HG03469 (cell line): Measurements from ENCODE around the gene OR2A1.
"Not testable (repeated sequence)": the region's sequence is repeated elsewhere in the genome, so short reads cannot be mapped to it uniquely, and the experiment has no call there.

Source experiments
- ATAC-seq: cut with Tn5 transposase; IDR thresholded peaks from one replicate; pipeline ENCODE4 v1.9.1; 2021; ENCODE audit warnings: mild to moderate bottlenecking, moderate library complexity, moderate number of reproducible peaks; ENCODE audit not compliant: unreplicated experiment

The OR2A1 gene

GRCh38 chr7:144323359-144323758 is 11.1 kb downstream of the OR2A1 start:
- not testable (repeated sequence) for ATAC-seq

DNA sequence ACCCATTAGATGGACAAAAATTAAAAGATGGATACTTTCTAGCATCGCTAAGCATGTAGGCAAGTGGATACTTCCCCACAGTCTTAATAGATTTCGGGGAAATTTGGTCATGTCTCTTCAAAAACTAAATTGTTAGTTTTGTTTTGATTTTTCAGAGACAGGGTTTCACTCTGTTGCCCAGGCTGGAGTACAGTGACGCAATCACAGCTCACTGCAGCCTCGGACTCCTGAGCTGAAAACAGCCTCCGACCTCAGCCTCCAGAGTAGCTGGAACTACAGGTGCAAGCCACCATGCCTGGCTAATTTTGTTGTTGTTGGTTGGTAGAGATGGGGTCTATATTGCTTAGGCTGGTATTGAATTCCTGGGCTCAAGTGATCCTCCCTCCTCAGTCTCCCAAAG is 13.6 kb downstream of the OR2A1 start:
- not testable (repeated sequence) for ATAC-seq

- not testable (repeated sequence) for ATAC-seq
Measured at GRCh38 chr7:144330044-144330443, 17.8 kb downstream of the OR2A1 start.

DNA sequence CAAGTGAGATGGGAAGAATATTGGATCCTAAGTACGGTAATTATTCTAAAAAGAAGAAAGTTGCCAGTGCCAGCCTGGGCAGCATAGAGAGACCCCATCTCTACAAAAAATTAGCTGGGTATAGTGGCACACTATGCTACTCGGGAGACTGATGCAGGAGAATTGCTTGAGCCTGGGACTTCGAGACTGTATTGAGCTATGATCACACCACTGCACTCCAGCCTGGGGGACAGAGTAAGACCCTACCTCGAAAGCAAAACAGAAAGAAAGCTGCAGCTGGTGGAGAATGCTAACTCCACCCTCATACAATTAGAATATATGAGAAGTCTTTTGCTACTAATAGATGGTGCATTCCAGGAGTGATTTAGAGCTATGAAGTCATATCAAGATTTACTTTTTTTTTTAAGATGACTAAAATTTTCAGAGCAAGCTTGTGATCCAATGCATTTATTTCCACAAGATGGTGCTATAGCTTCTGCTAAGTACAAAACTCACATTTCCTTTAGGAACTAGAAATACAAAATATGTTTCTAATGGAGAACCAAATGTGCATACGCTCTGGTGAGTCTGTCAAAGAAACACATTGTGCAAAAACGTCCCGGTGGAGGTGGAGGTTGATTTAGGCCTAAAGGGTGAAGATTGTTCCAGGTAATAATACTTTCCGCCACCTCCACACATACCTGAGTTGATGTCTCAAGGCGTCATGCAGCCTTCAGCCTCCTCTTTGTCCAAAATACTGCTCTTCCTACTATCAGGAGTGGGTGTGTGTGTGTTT is 19.2 kb downstream of the OR2A1 start:
- ATAC-seq: peak; percentile 40

GRCh38 chr7:144331996-144332288 is 19.7 kb downstream of the OR2A1 start:
- not testable (repeated sequence) for ATAC-seq

DNA sequence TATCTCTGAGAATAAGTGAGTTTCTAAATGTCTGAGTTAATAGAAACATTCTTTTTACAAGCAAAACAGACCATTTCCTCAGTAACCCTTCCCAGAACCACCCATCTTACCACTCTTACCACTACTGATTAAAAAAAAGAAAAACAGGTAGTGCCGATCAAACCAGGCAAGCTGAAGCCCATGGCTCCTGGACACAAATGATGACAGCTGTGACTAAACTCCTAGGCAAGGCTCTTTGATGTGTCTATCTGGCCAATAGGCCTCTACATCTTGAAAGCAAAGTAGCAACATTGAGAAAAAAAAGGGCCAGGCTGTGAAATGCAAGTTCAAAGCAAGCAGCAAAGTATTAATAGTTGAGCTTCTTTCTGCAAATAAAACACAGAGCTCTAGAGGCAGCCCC is 36.4 kb downstream of the OR2A1 start:
- ATAC-seq: peak; percentile 29

DNA sequence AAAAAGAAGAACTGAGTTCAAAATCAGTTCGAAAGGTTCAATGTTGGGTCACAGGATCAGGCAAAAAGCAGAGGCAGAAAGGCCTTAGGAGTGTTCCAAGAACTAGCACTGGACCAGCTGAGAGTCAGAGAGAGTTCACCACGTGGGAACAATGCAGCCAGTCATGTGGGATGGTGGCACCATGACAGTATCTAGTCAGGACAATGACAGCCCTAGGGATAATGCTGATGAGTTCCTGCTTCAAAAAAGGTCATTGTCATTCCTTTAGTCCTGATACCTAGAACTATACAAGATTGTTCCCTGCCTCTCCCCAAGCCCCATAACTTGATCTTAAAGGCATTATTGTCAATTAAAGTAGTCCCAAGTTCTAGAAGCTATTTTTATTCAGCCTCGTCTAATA is 39.4 kb downstream of the OR2A1 start:
- ATAC-seq: not testable (repeated sequence)

DNA sequence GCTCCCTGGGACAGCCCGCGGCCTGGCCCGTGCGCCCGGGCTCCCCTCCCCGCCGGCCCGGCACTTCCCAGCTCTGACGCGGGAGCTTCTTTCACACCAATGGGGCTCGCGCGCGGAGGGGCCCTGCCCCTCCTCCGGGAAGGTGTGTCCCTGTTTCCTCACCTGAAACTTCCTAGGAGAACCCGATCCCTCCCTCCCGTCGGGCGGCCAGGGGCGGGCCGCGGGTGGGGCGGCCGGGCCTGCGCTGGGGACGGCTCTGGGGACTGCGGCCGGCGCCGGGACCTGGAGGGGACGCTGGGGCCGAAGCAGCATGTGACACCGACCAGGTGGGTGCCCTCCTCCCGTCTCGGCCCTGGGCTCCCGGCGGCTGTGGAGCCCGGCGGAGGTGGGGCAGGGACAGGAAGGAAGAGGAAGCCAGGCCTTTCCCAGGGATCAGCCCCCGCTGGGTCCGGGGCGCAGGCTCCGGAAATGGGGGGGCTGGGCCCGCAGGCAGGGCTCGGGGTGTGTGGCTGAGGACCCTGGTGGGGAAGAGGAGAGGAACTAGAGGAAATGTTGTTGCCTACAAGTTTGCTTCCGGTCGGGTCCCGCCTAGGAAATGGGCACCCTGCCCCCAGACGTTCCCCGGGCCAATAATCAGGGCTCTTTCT is 43.1 kb downstream of the OR2A1 start, which contains the start of gene ARHGEF5:
Gene ARHGEF5 (plus strand): TSS at position 227 of the 647 bp plus-strand sequence. CDS start 7,268 bp downstream, outside the sequence.
- ATAC-seq: peak; percentile 41

DNA sequence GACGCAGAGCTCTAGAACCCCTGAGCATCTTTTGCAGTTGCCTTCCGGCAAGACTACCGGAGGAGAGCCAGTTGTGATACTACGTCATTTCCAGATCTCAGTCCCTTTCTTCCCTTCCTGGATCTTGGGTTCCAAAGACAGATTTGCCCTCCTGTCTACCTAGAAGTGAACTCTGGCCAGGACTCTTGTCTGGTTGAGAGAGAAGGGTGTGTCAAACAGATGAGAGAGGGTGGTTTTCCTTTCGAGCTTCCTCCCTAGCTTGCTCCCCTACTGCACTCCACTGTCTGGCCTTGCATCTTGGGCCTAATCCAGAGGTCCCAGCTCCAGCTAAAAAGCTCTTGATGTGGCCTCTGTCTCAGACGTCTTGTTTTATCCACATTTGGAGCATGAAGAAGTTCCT is 44.0 kb downstream of the OR2A1 start:
- not testable (repeated sequence) for ATAC-seq

DNA sequence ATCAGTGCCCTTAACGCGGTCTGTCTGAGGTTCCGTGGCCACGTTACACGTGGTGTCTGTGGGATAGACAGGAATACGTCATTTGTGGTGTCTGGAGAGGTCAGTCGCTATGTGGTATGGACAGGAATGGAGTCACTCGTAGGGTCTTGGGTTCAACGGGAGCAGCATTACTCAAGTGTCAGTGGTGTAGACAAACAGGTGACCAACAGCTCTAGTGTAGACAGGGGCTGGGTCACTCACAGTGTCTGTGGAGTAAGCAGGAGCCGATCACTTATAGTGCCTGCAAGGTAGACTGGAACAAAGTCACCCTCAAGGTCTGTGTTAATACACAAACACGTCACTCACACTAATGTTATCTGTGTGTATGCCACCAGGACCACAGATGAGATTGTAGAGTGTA is 44.6 kb downstream of the OR2A1 start:
- not testable (repeated sequence) for ATAC-seq

GRCh38 chr7:144362061-144362460 is 49.8 kb downstream of the OR2A1 start:
- ATAC-seq: not testable (repeated sequence)

GRCh38 chr7:144365523-144365922 is 53.3 kb downstream of the OR2A1 start:
- not testable (repeated sequence) for ATAC-seq

DNA sequence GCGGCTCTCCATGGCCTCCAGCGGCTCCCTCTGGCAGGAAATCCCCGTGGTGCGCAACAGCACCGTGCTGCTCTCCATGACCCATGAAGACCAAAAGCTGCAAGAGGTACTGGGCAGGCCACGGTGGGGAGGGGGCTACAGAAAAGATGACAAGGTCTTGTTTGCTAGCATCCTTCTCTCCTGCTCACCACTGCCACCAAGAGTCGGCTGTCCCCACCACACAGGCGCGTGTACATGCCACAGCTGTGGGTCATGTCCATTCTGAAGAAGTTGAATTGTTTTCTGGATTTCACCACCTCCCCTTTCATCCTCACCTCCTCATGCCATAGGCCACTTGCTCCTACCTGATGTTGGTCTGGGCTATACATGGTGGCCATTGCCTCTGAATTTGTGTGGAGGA is 55.0 kb downstream of the OR2A1 start:
- not testable (repeated sequence) for ATAC-seq

- ATAC-seq: not testable (repeated sequence)
Measured at GRCh38 chr7:144369221-144369620, 57.0 kb downstream of the OR2A1 start.
